Transverse colon (tissue), 4 donors: ENCODE data around the gene GRIP1.

Experiments
- EP300 ChIP-seq: sonication (generic); formaldehyde crosslinking; IDR thresholded peaks from one replicate; pipeline ENCODE4 v1.6.1; 2017; ENCODE audit warnings: antibody characterized with exemption, low read depth
- POLR2A ChIP-seq: fragments of 450-650 bp; IDR thresholded peaks from one replicate; pipeline ENCODE4 v1.6.1; 2016; ENCODE audit warnings: antibody characterized with exemption, mild to moderate bottlenecking, moderate library complexity
- POLR2AphosphoS5 ChIP-seq, 3 donors: sonication (generic); formaldehyde crosslinking; IDR thresholded peaks; one replicate each; pipeline ENCODE4 v1.6.1; 2016; ENCODE audit warnings: antibody characterized with exemption in 3 of 3
- TF ChIP-seq, protein P1 (sequence below), 5 experiments: fragments of 200-600 bp in 3 of 5; fragments of 450-650 bp in 2 of 5; sonication (generic) in 3 of 5; IDR thresholded peaks; 1 replicate in 2 of 5; 2 replicates in 3 of 5; pipeline ENCODE4 v1.5.1; 2016 to 2017; ENCODE audit warnings: antibody characterized with exemption in 5 of 5, inconsistent platforms in 3 of 5, mild to moderate bottlenecking in 2 of 5, moderate library complexity in 1 of 5

DNA sequence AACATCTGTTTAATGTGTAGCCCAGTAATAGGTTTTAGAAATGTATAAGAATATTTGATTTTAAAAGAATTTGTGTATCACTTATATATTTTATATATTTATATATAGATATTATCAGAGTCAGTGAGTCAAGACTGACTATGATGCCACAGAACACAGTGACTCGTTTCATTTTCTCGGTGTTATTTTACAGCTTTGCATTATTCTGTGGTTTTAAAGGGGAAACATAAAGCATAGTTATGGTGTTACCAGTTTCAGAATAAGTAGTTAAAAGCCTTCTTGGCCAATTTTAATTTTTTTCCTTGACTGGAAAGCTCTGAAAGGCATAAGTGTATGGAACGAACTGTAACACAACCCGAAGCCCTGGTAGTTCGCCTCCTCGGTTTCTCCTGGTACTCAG is 91.0 kb downstream of the GRIP1 start:
- TF ChIP-seq POLR2A (no peak), POLR2AphosphoS5 (IDR thresholded peaks at IDR 0.05) (no peak), EP300 (no peak)
- TF ChIP-seq, protein P1, sequence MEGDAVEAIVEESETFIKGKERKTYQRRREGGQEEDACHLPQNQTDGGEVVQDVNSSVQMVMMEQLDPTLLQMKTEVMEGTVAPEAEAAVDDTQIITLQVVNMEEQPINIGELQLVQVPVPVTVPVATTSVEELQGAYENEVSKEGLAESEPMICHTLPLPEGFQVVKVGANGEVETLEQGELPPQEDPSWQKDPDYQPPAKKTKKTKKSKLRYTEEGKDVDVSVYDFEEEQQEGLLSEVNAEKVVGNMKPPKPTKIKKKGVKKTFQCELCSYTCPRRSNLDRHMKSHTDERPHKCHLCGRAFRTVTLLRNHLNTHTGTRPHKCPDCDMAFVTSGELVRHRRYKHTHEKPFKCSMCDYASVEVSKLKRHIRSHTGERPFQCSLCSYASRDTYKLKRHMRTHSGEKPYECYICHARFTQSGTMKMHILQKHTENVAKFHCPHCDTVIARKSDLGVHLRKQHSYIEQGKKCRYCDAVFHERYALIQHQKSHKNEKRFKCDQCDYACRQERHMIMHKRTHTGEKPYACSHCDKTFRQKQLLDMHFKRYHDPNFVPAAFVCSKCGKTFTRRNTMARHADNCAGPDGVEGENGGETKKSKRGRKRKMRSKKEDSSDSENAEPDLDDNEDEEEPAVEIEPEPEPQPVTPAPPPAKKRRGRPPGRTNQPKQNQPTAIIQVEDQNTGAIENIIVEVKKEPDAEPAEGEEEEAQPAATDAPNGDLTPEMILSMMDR (IDR thresholded peaks at IDR 0.05): no peak
